ENCODE data around the gene OGFOD2.

OGFOD2 gene

GRCh38 chr12:122977655-122978392 is 2.8 kb downstream of the OGFOD2 start:
- DNase-seq: no peak

- DNase-seq: no peak
Observed at GRCh38 chr12:122978507-122978955, 3.5 kb downstream of the OGFOD2 start.

GRCh38 chr12:122979001-122979907 is 4.2 kb downstream of the OGFOD2 start:
- no peak for DNase-seq

GRCh38 chr12:122979908-122980182 is 4.8 kb downstream of the OGFOD2 start:
- no peak for DNase-seq

- peak; percentile 65 for DNase-seq
Observed at GRCh38 chr12:122980183-122981035, 5.4 kb downstream of the OGFOD2 start, which contains the start of gene ARL6IP4. Gene ARL6IP4, plus strand, starts transcription at chr12:122980681. Its CDS starts 459 bp downstream, at chr12:122981140.

GRCh38 chr12:122981036-122981471 is 6.0 kb downstream of the OGFOD2 start:
- DNase-seq: no peak

- DNase-seq: no peak
Observed at GRCh38 chr12:122981587-122982476, 6.8 kb downstream of the OGFOD2 start.

- no peak for DNase-seq
Observed at GRCh38 chr12:122982477-122982815, 7.4 kb downstream of the OGFOD2 start.

GRCh38 chr12:122982963-122983788 is 8.1 kb downstream of the OGFOD2 start:
- DNase-seq: no peak

GRCh38 chr12:122983789-122984515 is 8.9 kb downstream of the OGFOD2 start:
- no peak for DNase-seq

- no peak for DNase-seq
Observed at GRCh38 chr12:122984612-122985337, 9.7 kb downstream of the OGFOD2 start.

- no peak for DNase-seq
Observed at GRCh38 chr12:122985338-122986257, 10.6 kb downstream of the OGFOD2 start.

GRCh38 chr12:122986258-122986871 is 11.3 kb downstream of the OGFOD2 start:
- DNase-seq: no peak

GRCh38 chr12:122987086-122987951 is 12.3 kb downstream of the OGFOD2 start:
- DNase-seq: no peak

- no peak for DNase-seq
Observed at GRCh38 chr12:122988036-122988435, 13.0 kb downstream of the OGFOD2 start.

GRCh38 chr12:122988612-122989212 is 13.7 kb downstream of the OGFOD2 start:
- no peak for DNase-seq
